HG02759 (cell line): Measurements from ENCODE around the gene AFF4.
"Not testable (repeated sequence)": the region's sequence is repeated elsewhere in the genome, so short reads cannot be mapped to it uniquely, and the experiment has no call there.

ENCODE experiments used
- ATAC-seq: cut with Tn5 transposase; IDR thresholded peaks from one replicate; pipeline ENCODE4 v1.9.1; 2021; ENCODE audit warnings: mild to moderate bottlenecking, moderate library complexity; ENCODE audit not compliant: unreplicated experiment

AFF4 gene

DNA sequence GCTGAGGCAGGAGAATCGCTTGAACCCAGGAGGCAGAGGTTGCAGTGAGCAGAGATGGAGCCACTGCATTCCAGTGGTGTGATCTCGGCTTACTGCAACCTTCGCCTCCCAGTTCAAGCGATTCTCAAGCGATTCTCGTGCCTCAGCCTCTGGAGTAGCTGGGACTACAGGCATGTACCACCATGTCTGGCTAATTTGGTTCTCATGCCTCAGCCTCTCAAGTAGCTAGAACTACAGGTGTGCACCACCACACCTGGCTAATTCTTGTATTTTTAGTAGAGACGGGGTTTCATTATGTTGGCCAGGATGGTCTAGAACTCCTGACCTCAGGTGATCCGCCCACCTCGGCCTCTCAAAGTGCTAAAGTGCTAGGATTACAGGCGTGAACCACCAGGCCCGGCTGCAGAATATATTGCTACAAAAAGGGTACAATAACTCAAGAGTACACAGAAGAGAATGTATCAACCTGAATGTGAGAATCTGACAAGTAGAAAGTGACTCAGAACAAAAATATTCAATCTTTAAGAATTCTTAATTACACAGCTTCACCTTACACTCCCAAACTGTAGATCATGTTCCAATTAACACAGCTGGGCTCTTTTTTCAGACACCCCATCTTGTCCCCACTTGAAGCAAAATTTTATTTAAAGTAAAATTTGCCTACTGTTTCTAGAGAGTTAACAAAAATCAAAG, 2.2 kb downstream of the AFF4 start:
- ATAC-seq: not testable (repeated sequence)

DNA sequence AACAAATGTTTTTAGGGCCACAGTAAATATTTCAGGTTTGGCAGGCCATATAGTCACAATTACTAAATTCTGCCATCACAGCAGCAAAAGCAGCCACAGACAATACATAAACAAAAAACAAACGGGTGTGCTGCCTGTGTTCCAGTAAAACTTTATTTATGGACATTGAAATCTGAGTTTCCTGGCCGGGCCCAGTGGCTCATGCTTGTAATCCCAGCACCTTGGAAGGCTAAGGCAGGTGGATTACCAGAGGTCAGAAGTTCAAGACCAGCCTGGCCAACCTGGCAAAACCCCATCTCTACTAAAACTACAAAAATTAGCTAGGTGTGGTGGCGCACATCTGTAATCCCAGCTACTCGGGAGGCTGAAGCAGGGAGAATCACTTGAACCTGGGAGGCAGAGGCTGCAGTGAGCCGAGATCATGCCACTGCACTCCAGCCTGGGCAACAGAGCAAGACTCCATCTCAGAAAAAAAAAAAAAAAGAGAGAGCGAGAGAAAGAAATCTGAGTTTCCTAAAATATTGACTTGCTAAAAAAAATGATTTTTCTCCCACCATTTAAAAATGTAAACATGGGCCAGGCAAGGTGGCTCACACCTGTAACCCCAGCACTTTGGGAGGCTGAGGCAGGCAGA, 7.2 kb downstream of the AFF4 start:
- ATAC-seq: not testable (repeated sequence)

DNA sequence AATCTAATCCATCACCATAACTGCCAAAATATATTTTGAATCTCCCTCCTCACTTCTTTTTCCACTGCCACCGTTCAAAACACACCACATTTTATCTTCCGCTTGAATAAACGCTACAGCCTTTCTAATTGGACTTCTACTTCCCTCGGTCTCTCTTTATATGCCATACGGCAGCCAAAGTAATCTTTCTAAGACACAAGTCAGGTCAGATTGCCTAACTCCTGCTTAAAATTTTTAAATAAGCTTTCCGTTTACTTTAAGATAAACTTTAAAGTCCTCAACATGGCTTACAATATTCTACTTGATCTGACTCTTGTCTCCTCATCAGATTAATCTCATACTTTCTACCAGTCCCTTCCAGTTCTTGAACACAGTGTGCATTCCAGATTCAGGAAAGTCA, 9.7 kb downstream of the AFF4 start:
- no peak for ATAC-seq

DNA sequence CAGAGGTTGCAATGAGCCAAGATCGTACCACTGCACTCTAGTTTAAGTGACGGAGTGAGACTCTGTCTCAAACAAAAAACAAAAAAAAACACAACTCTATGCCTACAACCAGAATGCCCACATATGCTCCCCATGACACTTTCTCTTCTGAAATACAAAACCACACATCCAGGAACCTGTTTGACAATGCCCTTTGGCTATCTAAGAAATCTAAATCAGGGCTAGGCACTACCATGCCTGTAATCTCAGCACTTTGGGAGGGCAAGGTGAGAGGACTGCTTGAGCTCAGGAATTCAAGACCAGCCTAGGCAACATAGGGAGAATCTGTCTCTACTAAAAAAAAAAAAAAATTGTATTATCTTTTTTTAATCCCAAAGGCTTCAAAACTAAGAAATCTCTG, 10.6 kb downstream of the AFF4 start:
- no peak for ATAC-seq

DNA sequence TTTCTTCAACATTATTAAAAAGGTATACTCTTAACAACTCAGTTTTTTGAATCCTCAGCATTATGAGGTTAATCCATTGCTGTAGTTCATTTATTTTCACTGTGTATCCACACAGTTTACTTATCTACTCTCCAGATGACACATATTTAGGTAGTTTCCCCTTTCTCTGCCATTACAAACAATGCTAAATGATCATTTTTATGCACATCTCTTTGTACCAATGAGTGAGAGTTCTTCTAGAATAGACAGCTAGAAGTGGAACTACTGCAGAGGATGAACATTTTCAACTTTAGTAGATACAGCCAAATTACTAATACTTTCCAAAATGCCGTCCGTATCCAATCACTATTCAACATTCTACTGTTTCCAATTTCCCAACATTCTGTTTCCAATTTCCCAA, 11.5 kb downstream of the AFF4 start:
- no peak for ATAC-seq

DNA sequence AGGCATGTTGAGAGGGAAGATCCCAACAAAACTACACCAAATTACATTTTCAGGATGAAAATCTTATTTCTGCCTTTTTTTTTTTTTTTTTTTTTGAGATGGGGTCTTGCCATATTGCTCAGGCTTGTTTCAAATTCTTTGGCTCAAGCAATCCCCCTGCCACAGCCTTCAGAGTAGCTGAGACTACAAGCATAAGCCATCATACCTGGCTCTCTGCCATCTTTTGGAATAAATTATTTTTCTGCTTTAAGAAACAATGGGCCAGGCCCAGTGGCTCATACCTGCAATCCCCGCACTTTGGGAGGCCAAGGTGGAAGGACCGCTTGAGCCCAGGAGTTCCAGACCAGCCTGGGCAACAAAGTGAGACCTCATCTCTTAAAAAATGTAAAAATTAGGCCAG, 14.3 kb downstream of the AFF4 start:
- ATAC-seq: no peak

DNA sequence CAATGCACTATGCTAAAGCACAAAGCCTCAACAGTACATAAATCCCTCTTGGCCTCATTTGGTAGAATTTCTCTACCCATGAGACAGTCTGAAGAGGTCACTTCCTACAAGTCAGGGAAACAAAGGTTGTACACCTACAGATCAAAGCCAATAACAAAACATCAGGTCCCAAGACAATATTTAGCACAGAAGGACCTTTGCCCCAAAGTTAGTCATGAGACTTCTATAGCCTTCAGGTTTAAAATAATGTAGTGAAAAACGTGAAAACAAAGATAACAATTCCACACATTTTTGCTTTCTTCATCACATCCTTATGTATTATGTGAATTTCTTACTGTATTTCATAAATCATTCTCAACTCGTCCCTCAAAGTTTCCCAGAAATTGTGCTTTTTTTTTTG, 15.8 kb downstream of the AFF4 start:
- ATAC-seq: no peak

DNA sequence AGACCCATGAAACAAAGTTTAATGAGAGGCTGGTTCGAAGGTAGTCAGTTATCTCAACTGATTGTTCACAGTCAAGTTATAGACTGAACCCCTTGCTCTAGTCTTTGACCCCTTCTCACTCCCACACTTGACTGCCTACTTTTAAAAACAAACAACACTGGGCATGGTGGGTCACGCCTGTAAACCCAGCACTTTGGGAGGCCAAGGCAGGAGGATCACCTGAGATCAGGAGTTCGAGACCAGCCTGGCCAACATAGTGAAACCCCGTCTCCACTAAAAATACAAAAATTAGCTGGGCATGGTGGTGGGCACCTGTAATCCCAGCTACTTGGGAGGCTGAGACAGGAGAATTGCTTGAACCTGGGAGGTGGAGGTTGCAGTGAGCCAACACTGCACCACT, 18.1 kb downstream of the AFF4 start:
- ATAC-seq: not testable (repeated sequence)

DNA sequence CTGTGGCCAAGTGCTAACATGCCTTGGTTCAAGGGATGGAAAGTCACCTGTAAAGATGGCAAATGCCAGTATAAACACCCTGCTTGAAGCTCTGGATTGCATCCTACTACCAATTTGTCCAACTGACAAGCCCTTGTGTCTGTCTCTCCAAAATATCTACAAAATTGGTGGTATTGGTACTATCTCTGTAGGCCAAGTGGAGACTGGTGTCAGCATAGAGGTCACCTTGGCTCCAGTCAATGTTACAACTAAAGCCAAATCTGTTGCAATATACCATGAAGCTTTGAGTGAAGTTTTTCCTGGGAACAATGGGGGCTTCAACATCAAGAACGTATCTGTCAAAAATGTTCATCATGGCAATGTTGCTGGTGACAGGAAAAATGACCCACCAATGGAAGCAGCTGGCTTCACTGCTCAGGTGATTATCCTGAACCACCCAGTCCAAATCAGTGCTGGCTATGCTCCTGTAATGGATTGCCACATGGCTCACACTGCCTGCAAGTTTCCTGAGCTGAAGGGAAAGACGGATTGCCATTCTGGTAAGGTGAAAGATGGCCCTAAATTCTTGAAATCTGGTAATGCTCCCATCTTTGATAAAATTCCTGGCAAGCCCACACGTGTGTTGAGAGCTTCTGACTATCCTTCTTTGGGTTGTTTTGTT, 19.9 kb downstream of the AFF4 start:
- no peak for ATAC-seq

DNA sequence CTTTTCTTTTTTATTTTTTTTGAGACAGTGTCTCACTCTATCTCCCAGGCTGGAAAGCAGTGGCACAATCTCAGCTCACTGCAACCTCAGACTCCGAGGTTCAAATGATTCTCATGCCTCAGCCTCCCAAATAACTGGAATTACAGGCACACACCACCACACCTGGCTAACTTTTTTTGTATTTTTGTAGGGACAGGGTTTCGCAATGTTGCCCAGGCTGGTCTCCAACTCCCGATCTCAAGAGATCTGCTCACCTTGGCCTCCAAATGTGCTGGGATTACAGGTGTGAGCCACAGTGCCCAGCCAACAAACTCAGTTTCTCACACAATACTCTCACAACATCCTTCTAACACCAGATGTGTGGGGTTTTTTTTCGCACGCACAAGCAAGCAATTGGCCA, 22.1 kb downstream of the AFF4 start:
- ATAC-seq: no peak

DNA sequence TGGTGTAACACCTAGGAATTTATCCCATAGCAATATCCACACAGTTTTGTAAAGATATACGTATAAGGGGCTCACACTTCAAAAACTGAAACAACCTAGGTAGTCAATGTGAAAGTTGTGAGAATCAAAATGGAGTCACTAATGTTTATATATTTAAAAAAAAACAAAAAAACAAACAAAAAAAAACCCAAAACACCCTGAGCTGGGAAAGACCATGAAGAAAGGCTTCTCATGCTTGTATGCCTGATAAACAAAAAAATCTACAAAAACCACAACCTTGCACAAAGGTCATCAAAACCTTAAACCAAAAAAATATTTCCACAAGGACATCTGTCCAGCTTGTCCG, 35.4 kb downstream of the AFF4 start:
- no peak for ATAC-seq

DNA sequence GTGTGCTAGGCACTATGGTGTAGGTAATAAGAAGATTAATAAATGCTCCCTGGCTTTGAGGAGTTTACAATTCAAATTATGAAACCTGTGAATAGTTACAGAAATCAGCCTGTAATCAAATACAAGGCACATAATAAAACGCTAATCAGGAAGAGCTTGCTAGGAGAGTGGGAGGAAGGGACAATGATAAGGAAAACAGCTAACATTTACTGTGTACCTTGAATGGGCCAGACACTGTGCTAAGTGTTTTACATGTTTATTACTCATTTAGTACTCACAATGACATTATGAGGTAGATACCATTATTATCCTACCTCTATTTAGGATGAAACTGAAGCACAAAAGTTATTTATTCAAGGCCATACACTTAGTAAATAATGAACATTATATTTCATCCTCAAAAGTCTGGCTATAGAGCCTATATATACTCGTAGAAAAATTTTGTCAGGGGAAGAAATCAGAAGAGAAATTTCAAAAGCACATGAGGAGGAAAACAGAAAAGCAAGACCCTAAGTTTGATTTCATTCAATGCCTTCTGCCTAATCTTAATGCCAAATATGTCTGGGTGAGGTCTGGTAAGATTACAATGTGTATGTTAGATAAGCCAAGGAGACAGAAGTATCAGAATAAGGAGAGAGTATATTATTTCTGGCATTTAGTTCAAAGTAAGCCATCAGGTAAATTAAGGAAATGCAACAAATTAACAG, 35.9 kb downstream of the AFF4 start:
- no peak for ATAC-seq

DNA sequence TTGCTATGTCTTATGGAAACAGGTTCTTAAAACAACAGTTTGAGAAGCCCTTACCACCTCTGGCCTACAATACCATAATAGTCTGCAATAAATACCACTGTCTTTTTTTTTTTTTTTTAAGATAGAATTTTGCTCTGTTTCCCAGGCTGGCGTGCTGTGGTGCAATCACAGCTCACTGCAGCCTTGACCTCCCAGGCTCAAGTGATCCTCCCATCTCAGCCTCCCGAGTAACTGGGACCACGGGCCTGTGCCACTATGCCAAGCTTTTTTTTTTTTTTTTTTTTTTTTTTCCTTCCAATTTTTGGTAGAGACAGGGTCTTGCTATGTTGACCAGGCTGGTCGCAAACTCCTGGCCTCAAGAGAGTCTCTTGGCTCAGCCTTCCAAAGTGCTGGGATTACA, 37.0 kb downstream of the AFF4 start:
- ATAC-seq: no peak

DNA sequence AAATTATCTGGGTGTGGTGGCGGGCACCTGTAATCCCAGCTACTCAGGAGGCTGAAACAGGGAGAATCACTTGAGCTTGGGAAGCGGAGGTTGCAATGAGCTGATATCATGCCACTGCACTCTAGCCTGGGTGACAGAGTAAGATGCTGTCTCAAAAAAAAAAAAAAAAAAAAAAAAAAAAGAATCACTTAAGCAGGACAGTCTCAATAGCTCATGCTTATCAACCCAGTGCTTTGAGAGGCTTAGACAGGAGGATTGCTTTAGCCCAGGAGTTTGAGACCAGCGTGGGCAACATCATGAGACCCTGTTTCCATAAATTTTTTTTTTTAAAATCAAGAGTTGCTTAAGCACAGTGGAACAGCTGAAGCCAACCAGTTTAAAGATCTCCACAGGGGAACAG, 47.3 kb downstream of the AFF4 start:
- no peak for ATAC-seq

DNA sequence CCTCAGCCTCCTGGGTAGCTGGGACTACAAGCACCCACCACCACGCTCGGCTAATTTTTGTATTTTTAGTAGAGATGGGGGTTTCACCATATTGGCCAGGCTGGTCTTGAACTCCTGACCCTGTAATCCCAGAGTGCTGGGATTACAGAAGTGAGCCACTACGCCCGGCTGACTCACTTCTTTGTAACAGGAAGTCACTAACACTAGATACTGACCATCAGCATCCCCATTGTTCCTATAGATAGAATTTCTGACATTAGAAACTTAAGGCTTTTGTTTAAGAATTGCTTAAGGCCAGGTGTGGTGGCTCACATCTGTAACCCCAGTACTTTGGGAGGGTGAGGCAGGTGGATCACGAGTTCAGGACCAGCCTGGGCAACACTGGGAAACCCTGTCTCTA, 47.8 kb downstream of the AFF4 start:
- no peak for ATAC-seq

DNA sequence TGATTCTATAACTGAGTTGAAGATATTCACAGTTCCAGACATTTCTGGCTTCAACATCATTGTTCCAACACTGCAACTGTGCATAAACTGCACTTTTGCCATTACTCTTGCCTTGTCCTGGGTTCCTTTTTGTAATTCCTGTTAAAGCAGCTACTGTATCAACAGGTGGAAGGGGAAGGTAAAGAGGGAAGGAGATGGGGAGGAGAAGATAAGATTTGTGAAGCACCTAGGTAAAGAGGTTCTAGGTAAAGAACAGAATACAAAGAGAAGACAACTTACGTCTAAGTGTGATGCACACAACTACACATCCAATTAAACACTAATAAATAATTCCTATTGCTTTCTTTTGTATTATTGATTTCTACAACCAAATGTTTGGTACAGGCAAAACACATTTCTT, 53.7 kb downstream of the AFF4 start:
- no peak for ATAC-seq

DNA sequence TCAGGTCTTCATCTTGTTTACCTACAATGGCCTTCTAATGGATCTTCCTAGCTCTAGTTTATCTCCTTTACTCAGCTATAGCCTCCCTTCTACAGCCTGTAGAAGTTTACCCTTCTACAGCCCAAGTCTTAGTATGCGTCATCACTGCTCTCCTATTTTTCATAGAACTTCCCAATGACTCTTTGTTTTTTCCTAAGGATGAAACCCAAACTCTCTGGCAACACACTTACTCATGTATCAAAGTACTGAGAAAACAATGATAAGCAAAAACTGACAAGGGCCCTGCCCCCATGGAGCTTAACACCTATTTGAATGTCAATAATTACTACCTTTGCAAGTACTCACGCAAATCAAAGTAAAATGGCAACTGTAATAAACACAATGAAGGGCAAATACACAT, 56.3 kb downstream of the AFF4 start:
- ATAC-seq: no peak

DNA sequence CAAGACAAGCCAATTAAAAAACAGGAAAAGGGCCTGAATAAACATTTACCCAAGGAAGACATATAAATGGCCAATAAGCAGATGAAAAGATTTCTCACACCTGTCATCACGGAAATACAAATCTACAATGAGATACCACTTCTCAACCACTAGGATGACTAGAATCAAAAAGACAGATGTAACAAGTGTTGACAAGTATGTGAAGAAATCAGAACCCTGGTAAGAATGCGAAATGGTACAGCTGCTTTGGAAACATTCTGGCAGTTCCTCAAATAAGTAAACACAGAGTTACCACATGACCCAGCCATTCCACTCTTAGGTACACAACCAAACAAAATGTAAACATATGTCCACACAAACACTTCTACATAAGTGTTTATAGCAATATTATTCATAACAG, 57.5 kb downstream of the AFF4 start:
- no peak for ATAC-seq

DNA sequence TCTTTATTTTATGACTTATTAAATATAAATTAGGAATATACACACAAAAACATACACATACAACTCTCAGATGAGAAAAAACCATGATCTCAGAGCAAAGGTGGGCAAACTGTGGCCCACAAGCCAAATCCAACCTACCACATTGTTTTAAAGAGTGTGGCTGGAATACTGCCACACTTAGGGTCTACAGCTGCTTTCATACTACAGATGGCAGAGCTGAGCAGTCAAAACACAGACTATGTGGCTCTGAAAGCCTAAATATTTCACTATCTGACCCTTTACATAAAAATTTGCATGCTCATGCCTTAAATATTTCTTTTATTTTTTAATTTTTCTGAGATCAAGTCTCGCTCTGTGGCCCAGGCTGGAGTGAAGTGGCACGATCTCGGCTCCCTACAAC, 61.7 kb downstream of the AFF4 start:
- ATAC-seq: no peak

DNA sequence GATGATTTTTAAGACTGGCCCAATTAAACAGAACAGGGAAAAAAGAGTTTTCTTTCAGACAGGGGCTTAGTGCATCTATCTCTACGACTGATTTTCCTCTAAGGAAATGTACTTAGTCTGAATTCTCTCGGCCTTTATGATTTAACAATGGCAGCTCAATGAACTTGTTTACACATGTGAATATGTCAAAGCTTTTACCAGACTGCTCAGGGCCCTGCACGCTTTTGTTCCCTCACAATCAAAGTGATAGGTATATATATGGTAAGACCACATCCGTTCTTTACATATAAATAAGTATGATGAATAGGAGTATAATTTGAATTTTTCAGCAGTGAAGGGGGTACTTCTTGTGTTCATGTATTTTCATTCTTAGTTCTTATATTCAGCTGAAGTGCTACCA, 62.4 kb downstream of the AFF4 start:
- ATAC-seq: no peak

DNA sequence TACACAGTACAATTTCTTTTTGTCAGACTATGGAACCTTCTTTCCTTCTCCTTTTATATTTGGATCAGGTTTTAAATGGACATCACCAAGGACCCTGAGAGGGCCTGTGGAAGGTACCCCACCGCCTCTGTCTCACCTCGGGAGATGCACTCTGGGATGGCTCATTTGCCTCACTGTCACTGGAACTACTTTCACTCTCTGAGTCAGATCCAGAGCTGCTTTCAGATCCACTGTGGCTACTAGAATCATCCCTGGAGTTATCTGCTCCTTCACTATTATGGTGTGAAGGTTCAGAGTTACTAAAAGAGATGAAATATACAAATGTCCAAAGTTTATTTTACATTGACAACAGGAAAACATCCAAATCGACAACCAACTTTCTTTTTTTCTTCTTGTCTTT, 65.3 kb downstream of the AFF4 start:
- no peak for ATAC-seq

DNA sequence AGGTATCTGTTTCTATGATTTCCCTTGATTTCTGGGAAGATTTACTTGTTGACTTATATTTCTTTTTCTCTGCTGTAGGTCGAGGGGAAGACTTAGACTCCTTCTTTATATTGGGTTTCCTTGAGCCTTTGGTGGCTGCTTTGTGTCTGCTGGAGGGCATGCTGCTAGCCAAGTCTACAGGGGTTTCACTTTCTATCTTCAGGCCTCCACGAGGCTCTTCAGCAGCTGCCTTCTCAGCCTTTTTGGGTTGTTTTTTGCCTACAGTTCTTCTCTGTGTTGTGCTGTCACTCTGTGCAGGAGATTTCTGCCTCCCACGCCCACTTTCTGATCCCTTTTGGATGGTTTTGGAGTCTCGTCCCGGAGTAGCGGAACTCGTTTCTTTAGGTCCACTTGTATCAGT, 66.7 kb downstream of the AFF4 start:
- no peak for ATAC-seq
